ENCODE results near the gene SEL1L3.

- no peak for TF ChIP-seq RAD21 (IDR thresholded peaks at IDR 0.05; ENCODE audit: low read length)
- TF ChIP-seq CTCF (IDR thresholded peaks at IDR 0.05), result no peak
- TF ChIP-seq, protein P1, sequence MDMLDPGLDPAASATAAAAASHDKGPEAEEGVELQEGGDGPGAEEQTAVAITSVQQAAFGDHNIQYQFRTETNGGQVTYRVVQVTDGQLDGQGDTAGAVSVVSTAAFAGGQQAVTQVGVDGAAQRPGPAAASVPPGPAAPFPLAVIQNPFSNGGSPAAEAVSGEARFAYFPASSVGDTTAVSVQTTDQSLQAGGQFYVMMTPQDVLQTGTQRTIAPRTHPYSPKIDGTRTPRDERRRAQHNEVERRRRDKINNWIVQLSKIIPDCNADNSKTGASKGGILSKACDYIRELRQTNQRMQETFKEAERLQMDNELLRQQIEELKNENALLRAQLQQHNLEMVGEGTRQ (IDR thresholded peaks at IDR 0.05; ENCODE audit: borderline replicate concordance, low read depth, low read length), result no peak
- TF ChIP-seq, protein P2, sequence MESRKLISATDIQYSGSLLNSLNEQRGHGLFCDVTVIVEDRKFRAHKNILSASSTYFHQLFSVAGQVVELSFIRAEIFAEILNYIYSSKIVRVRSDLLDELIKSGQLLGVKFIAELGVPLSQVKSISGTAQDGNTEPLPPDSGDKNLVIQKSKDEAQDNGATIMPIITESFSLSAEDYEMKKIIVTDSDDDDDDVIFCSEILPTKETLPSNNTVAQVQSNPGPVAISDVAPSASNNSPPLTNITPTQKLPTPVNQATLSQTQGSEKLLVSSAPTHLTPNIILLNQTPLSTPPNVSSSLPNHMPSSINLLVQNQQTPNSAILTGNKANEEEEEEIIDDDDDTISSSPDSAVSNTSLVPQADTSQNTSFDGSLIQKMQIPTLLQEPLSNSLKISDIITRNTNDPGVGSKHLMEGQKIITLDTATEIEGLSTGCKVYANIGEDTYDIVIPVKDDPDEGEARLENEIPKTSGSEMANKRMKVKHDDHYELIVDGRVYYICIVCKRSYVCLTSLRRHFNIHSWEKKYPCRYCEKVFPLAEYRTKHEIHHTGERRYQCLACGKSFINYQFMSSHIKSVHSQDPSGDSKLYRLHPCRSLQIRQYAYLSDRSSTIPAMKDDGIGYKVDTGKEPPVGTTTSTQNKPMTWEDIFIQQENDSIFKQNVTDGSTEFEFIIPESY (IDR thresholded peaks at IDR 0.05; ENCODE audit: borderline replicate concordance, low read depth), result no peak
- no peak for TF ChIP-seq GABPA (IDR thresholded peaks at IDR 0.05; ENCODE audit: low read depth)
- TF ChIP-seq MXI1 (IDR thresholded peaks at IDR 0.05; ENCODE audit: low read depth, low read length), result no peak
- no peak for TF ChIP-seq YY1 (IDR thresholded peaks at IDR 0.05; ENCODE audit: low read depth)
- no peak for TF ChIP-seq SIN3A (IDR thresholded peaks at IDR 0.05; ENCODE audit: borderline replicate concordance, low read depth, low read length)
- TF ChIP-seq TAF1 (IDR thresholded peaks at IDR 0.05; ENCODE audit: borderline replicate concordance, low read depth, low read length), result no peak
These were observed 19.3 kb downstream of the SEL1L3 start for GRCh38 chr4:25843340-25844097.
